22Rv1 (cell line): ENCODE data around the gene SP1.

Experiments used
- CTCF ChIP-seq: fragments of 450-650 bp; IDR thresholded peaks from 2 replicates; pipeline ENCODE4 v1.5.1; 2017; ENCODE audit warnings: mild to moderate bottlenecking
- ZFX ChIP-seq: fragments of 450-650 bp; IDR thresholded peaks from 2 replicates; pipeline ENCODE4 v1.6.1; 2017; ENCODE audit warnings: antibody characterized with exemption, borderline replicate concordance

GRCh38 chr12:53462935-53463334 lies 83.0 kb downstream of the SP1 start:
- TF ChIP-seq CTCF (no peak), ZFX (no peak)
